Measurements from ENCODE around the gene RORC.

- TF ChIP-seq EZH2 (IDR thresholded peaks at IDR 0.05; ENCODE audit: low read length, missing control alignments) (no peak), CTCF (conservative IDR thresholded peaks at IDR 0.05 in 1 of 2, IDR thresholded peaks at IDR 0.05 in 1 of 2; ENCODE audit: low read depth in 1 of 2, low read length in 2 of 2) (no peak)
Measured at GRCh38 chr1:151814426-151814825, 17.2 kb downstream of the RORC start.

Measured in fibroblast of lung (primary cell).